B cell (primary cell): Measurements from ENCODE around the gene CTCF. TPM values are rescaled to one million over a fixed set of nuclear protein-coding genes. Genes with fewer than 3 reads are reported as not detected.

Experiments
- ATAC-seq: fragments of 200-7000 bp; cut with Tn5 transposase; one replicate; pipeline ENCODE4 v1.10.0; 2021; ENCODE audit warnings: low read depth, mild to moderate bottlenecking, moderate number of reproducible peaks, moderate library complexity
- CTCF ChIA-PET: fragments of 350-600 bp; sonication (Branson Sonifier 250); formaldehyde crosslinking; loops from one replicate; lab custom pipeline; 2021; ENCODE audit warnings: antibody characterized with exemption, inconsistent platforms; lab: Charles Lee
- POLR2A ChIA-PET: fragments of 350-600 bp; sonication (Branson Sonifier 250); formaldehyde crosslinking; loops from one replicate; lab custom pipeline; 2021; ENCODE audit warnings: antibody characterized with exemption; lab: Charles Lee
- DNase-seq: peaks from one replicate; pipeline ENCODE4 v3.0.0; 2013
- H2AFZ ChIP-seq: 2 replicates; pipeline ENCODE4 v1.6.1; 2012; ENCODE audit warnings: mild to moderate bottlenecking, low read depth, low read length; ENCODE audit not compliant: insufficient read depth, poor library complexity, severe bottlenecking
- H3K27ac ChIP-seq, 2 donors: 1 replicate in 1 of 2; 2 replicates in 1 of 2; pipeline ENCODE4 v1.5.1; 2012 to 2013; ENCODE audit warnings: low read length in 2 of 2, mild to moderate bottlenecking in 2 of 2, moderate library complexity in 1 of 2
- H3K27me3 ChIP-seq, 4 experiments: fragments of 200-600 bp in 1 of 4; sonication (generic) in 1 of 4; replicated peaks in 1 of 4; 1 replicate in 2 of 4; 2 replicates in 2 of 4; pipeline versions ENCODE4 v1.6.1 to v1.7.0; 2013 to 2016; ENCODE audit warnings: low read length in 3 of 4, mild to moderate bottlenecking in 2 of 4, mixed read lengths in 1 of 4, moderate library complexity in 1 of 4; ENCODE audit not compliant: insufficient read depth in 4 of 4, control insufficient read depth in 3 of 4; ENCODE audit errors: control extremely low read depth in 1 of 4
- H3K36me3 ChIP-seq, 2 experiments: replicated peaks in 1 of 2; 1 replicate in 1 of 2; 2 replicates in 1 of 2; pipeline versions ENCODE4 v1.6.1 to v1.7.1; 2013; ENCODE audit warnings: low read length in 1 of 2; ENCODE audit not compliant: insufficient read depth in 2 of 2, control insufficient read depth in 1 of 2; ENCODE audit errors: control extremely low read depth in 1 of 2, extremely low read depth in 1 of 2
- H3K4me1 ChIP-seq, 2 donors: fragments of 200-600 bp in 1 of 2; sonication (generic) in 1 of 2; 1 replicate in 1 of 2; 2 replicates in 1 of 2; pipeline versions ENCODE4 v1.5.1 to v1.6.1; 2013 to 2017; ENCODE audit warnings: low read length in 2 of 2; ENCODE audit not compliant: control insufficient read depth in 2 of 2, insufficient read depth in 2 of 2
- H3K4me2 ChIP-seq: replicated peaks from 2 replicates; pipeline ENCODE3; 2012; ENCODE audit warnings: mild to moderate bottlenecking, low read depth, low read length; ENCODE audit not compliant: poor library complexity, severe bottlenecking
- H3K4me3 ChIP-seq, 5 experiments: fragments of 200-600 bp in 1 of 5; sonication (generic) in 1 of 5; 1 replicate in 3 of 5; 2 replicates in 2 of 5; pipeline versions ENCODE4 v1.5.1 to v1.7.0; 2011 to 2016; ENCODE audit warnings: low read length in 4 of 5, mild to moderate bottlenecking in 4 of 5, low read depth in 2 of 5, control low read depth in 1 of 5, moderate library complexity in 1 of 5; ENCODE audit not compliant: insufficient read depth in 1 of 5; ENCODE audit errors: control extremely low read depth in 1 of 5, extremely low read depth in 1 of 5
- H3K79me2 ChIP-seq: fragments of 200-600 bp; sonication (generic); one replicate; pipeline ENCODE4 v1.6.0; 2016; ENCODE audit warnings: low read length; ENCODE audit not compliant: control insufficient read depth, insufficient read depth
- H3K9ac ChIP-seq: fragments of 200-600 bp; sonication (generic); 2 replicates; pipeline ENCODE4 v1.6.1; 2017; ENCODE audit warnings: mild to moderate bottlenecking, low read length, moderate library complexity
- H3K9me3 ChIP-seq, 3 donors: one replicate each; pipeline versions ENCODE4 v1.6.1 to v1.7.1; 2013; ENCODE audit warnings: low read length in 2 of 3; ENCODE audit not compliant: control insufficient read depth in 2 of 3, insufficient read depth in 1 of 3; ENCODE audit errors: control extremely low read depth in 1 of 3
- H4K20me1 ChIP-seq: 2 replicates; pipeline ENCODE4 v1.6.0; 2012; ENCODE audit warnings: mild to moderate bottlenecking, low read length; ENCODE audit not compliant: insufficient read depth, control insufficient read depth, poor library complexity, severe bottlenecking
- H3K27ac Mint-ChIP-seq: one replicate; pipeline ENCODE4 v1.8.0; 2021; ENCODE audit warnings: mixed read lengths
- H3K27me3 Mint-ChIP-seq: one replicate; pipeline ENCODE4 v1.8.0; 2021; ENCODE audit warnings: mixed read lengths
- H3K4me1 Mint-ChIP-seq: one replicate; pipeline ENCODE4 v1.8.0; 2021; ENCODE audit warnings: mixed read lengths
- H3K4me3 Mint-ChIP-seq: one replicate; pipeline ENCODE4 v1.8.0; 2021; ENCODE audit warnings: mixed read lengths
- H3K9me3 Mint-ChIP-seq: one replicate; pipeline ENCODE4 v1.8.0; 2022; ENCODE audit warnings: mixed read lengths; ENCODE audit not compliant: insufficient read depth
- CTCF ChIP-seq: fragments of 200-600 bp; IDR thresholded peaks from one replicate; pipeline ENCODE4 v1.8.0; 2022; ENCODE audit warnings: antibody characterized with exemption, mild to moderate bottlenecking
- EZH2 ChIP-seq: IDR thresholded peaks from 2 replicates; pipeline ENCODE4 v1.6.1; 2012; ENCODE audit warnings: borderline replicate concordance, low read depth, mild to moderate bottlenecking, moderate library complexity, low read length; ENCODE audit not compliant: insufficient read depth, poor library complexity, severe bottlenecking
- WGBS: methylation state at CpG from one replicate; pipeline ENCODE4 v1.1.5; 2013; ENCODE audit warnings: missing lambda C conversion rate; ENCODE audit not compliant: insufficient coverage; 5-methylcytosine and 5-hydroxymethylcytosine counted together
- intact Hi-C: fragments of 100-400 bp; cut with micrococcal nuclease; formaldehyde crosslinking; loops from one replicate; pipeline ENCODE4 v1.10.0; 2022
- polyA plus RNA-seq: library from polyadenylated mRNA; depleted of rRNA; stranded (reverse); fragments of >200 nt; gene quantifications from 2 replicates; pipeline ENCODE4 v1.2.3, GENCODE V29; 2012
- total RNA-seq, 2 donors: library from RNA; stranded (reverse); fragments of 120-200 nt in 1 of 2; gene quantifications; 1 replicate in 1 of 2; 2 replicates in 1 of 2; pipeline versions ENCODE4 v1.2.3 to v1.2.4, GENCODE V29; 2013 to 2022

The CTCF gene
- total and polyA plus RNA-seq, 2 donors (not counting 1 experiment from before 2014, with no cell fraction given), result 42.7 to 78.4 TPM

GRCh38 chr16:67650023-67650422 lies 87.7 kb downstream of the CTCF start:
- Histone ChIP-seq H2AFZ (no peak overlapping the region), H3K36me3 (peaks cover 0 to 68% of the 10 kb centered on the region in 2 experiments), H3K27ac (no peak overlapping the region), H3K79me2 (peaks cover 49% of the 10 kb centered on the region), H3K4me3 (no peak overlapping the region), H3K27me3 (no peaks in the 10 kb centered on the region), H4K20me1 (peaks cover 50% of the 10 kb centered on the region), H3K4me2 (no peak overlapping the region), H3K9me3 (no peaks in the 10 kb centered on the region), H3K9ac (no peak overlapping the region), H3K4me1 (peaks cover 9 to 14% of the 10 kb centered on the region in 2 donors)
- peak overlapping the region; percentile 10 for H3K27ac Mint-ChIP-seq
- no peak for ATAC-seq
- intact Hi-C loops, result no loop called here
- TF ChIP-seq CTCF, result no peak
- no peak for TF ChIP-seq EZH2
- DNase-seq, result no peak
- H3K4me3 Mint-ChIP-seq, result no peak overlapping the region
- CTCF ChIA-PET, result interaction anchor here (0.9 to 1.1 kb wide), 2 partner anchors 129 to 167 kb away, joined by 4 read pairs; no protein-coding TSS in a partner anchor
- H3K9me3 Mint-ChIP-seq, result no peaks in the 10 kb centered on the region
- H3K4me1 Mint-ChIP-seq, result peaks cover 15% of the 10 kb centered on the region
- 100% methylated on average over 7 of the region's 8 CpGs for WGBS
- no peaks in the 10 kb centered on the region for H3K27me3 Mint-ChIP-seq
- POLR2A ChIA-PET, result no interaction called here

DNA sequence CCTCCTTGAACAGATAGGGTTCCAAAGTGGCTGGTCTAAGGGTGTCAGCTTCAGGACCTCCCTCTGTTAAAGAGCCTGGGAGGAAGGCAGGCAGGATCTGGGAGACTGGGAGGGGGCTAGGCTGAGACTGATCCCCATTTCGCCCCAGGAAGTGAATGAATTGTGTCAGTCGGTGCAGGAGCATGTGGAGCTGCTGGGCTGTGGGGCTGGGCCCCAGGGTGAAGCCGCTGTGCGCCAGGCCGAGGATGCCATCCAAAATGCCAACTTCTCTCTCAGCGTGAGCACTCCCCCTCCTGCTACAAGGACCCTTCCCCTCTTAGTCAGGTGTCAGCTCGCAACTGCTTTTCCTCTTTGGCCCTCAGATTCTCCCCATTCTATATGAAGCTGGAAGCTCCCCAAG lies 88.7 kb downstream of the CTCF start:
- CTCF ChIA-PET, result interaction anchor here (0.8 to 1.8 kb wide), 5 partner anchors 9 to 166 kb away, joined by 3 to 5 read pairs (median 4); partner anchors contain the start of gene ACD
- H3K36me3 ChIP-seq, result peaks cover 0 to 77% of the 10 kb centered on the region in 2 experiments
- H3K27me3 Mint-ChIP-seq, result no peaks in the 10 kb centered on the region
- peaks cover under 1 to 4% of the 10 kb centered on the region in 2 donors for H3K4me1 ChIP-seq
- no peaks in the 10 kb centered on the region for H3K27me3 ChIP-seq
- no peaks in the 10 kb centered on the region for H3K9me3 ChIP-seq
- H3K27ac ChIP-seq, result no peak overlapping the region
- H3K9ac ChIP-seq, result no peak overlapping the region
- H3K9me3 Mint-ChIP-seq, result no peaks in the 10 kb centered on the region
- intact Hi-C loops, result no loop called here
- H3K4me3 ChIP-seq, result no peak overlapping the region
- no peak overlapping the region for H3K4me3 Mint-ChIP-seq
- ATAC-seq (no peak), DNase-seq (no peak)
- peaks cover 42% of the 10 kb centered on the region for H4K20me1 ChIP-seq
- H3K4me1 Mint-ChIP-seq, result peaks cover 10% of the 10 kb centered on the region
- TF ChIP-seq CTCF, result no peak
- TF ChIP-seq EZH2, result no peak
- H3K27ac Mint-ChIP-seq, result no peak overlapping the region
- POLR2A ChIA-PET, result no interaction called here
- H3K79me2 ChIP-seq, result peaks cover 39% of the 10 kb centered on the region
- no peak overlapping the region for H2AFZ ChIP-seq
- H3K4me2 ChIP-seq, result no peak overlapping the region
- 92% methylated on average over 7 of the region's 7 CpGs for WGBS
